K562 (cell line): ENCODE measurements around the gene IRF4. TPM values are rescaled to one million over a fixed set of nuclear protein-coding genes. Genes with fewer than 3 reads are reported as not detected.

Experiments used
- ATAC-seq: fragments of 200-7000 bp; cut with Tn5 transposase; 3 replicates; pipeline ENCODE4 v1.9.1; 2020; ENCODE audit warnings: moderate library complexity
- BruUV-seq: library from RNA; stranded (reverse); fragments of 400-500 nt; replicated peaks from 2 replicates; lab custom pipeline; 2021; lab: Mats Ljungman, UMichigan
- CTCF ChIA-PET: fragments of 300-600 bp; formaldehyde crosslinking; extraction: SDS; loops from one replicate; lab custom pipeline; 2021; ENCODE audit warnings: low intra/inter-chr PET ratio; lab: Yijun Ruan, JAX
- POLR2A ChIA-PET: fragments of 300-600, 350-650 bp; sonication (Branson Sonifier 250); formaldehyde crosslinking; extraction: SDS; loops from one replicate; lab custom pipeline; 2021; ENCODE audit warnings: antibody characterized with exemption, inconsistent platforms; lab: Yijun Ruan, JAX
- DNase-seq, 4 experiments: peaks; one replicate each; pipeline versions ENCODE4 v3.0.0 to v3.0.0-alpha.2; 2011 to 2018; ENCODE audit warnings: low spot score in 3 of 4, mixed read lengths in 3 of 4; ENCODE audit errors: extremely low read depth in 1 of 4
- FAIRE-seq: peaks from 2 replicates; lab custom pipeline; 2011; peaks lifted over from hg19 to GRCh38; lab: Jason Lieb, UNC
- H2AFZ ChIP-seq: 2 replicates; pipeline ENCODE4 v1.6.0; 2011; ENCODE audit warnings: low read depth, low read length, control low read depth, inconsistent platforms
- H3K27ac ChIP-seq: fragments of 200-600 bp; 3 replicates; pipeline ENCODE4 v1.8.0; 2011; ENCODE audit warnings: low read depth, mild to moderate bottlenecking, control low read depth, inconsistent platforms, low read length, moderate library complexity, mixed read lengths; ENCODE audit errors: extremely low read depth
- H3K27me3 ChIP-seq, 2 experiments: fragments of 300-600 bp in 1 of 2; 2 replicates in 1 of 2; 3 replicates in 1 of 2; pipeline versions ENCODE4 v1.6.0 to v1.8.0; 2011; ENCODE audit warnings: inconsistent platforms in 2 of 2, low read length in 2 of 2, mild to moderate bottlenecking in 1 of 2, mixed read lengths in 1 of 2, moderate library complexity in 1 of 2; ENCODE audit not compliant: control insufficient read depth in 2 of 2, insufficient read depth in 2 of 2
- H3K36me3 ChIP-seq: fragments of 300-600 bp; 3 replicates; pipeline ENCODE4 v1.8.0; 2011; ENCODE audit warnings: mild to moderate bottlenecking, low read length, inconsistent platforms; ENCODE audit not compliant: control insufficient read depth, insufficient read depth
- H3K4me1 ChIP-seq, 2 experiments: fragments of 200-600 bp in 1 of 2; replicated peaks in 1 of 2; 2 replicates in 1 of 2; 3 replicates in 1 of 2; pipeline versions ENCODE4 v1.5.1 to v1.8.0; 2011; ENCODE audit warnings: inconsistent platforms in 2 of 2, low read length in 2 of 2, mild to moderate bottlenecking in 1 of 2, mixed read lengths in 1 of 2, moderate library complexity in 1 of 2; ENCODE audit not compliant: control insufficient read depth in 2 of 2, insufficient read depth in 2 of 2
- H3K4me2 ChIP-seq: 2 replicates; pipeline ENCODE4 v1.6.1; 2011; ENCODE audit warnings: low read length, control low read depth, inconsistent platforms, mixed read lengths; ENCODE audit not compliant: insufficient read depth
- H3K4me3 ChIP-seq: fragments of 200-600 bp; sonication (generic), shearing (Covaris generic); 2 replicates; pipeline ENCODE4 v1.5.1; 2016; ENCODE audit warnings: control low read depth, inconsistent platforms
- H3K79me2 ChIP-seq: fragments of 200-600 bp; 3 replicates; pipeline ENCODE4 v1.8.0; 2011; ENCODE audit warnings: low read length, inconsistent platforms; ENCODE audit not compliant: control insufficient read depth, insufficient read depth
- H3K9ac ChIP-seq, 2 experiments: 2 replicates each; pipeline versions ENCODE4 v1.6.0 to v1.6.1; 2011; ENCODE audit warnings: low read depth in 2 of 2, low read length in 2 of 2, control low read depth in 1 of 2, inconsistent platforms in 1 of 2, mild to moderate bottlenecking in 1 of 2, mixed read lengths in 1 of 2; ENCODE audit not compliant: insufficient read depth in 1 of 2
- H3K9me1 ChIP-seq: one replicate; pipeline ENCODE4 v1.6.0; 2011; ENCODE audit warnings: inconsistent platforms, mild to moderate bottlenecking, low read length, moderate library complexity; ENCODE audit not compliant: control insufficient read depth, insufficient read depth
- H3K9me3 ChIP-seq: replicated peaks from 2 replicates; pipeline ENCODE4 v1.5.1; 2011; ENCODE audit warnings: low read depth, low read length, inconsistent platforms; ENCODE audit not compliant: control insufficient read depth, insufficient read depth
- H4K20me1 ChIP-seq: replicated peaks from 2 replicates; pipeline ENCODE4 v1.6.1; 2011; ENCODE audit warnings: low read length, inconsistent platforms, mixed read lengths; ENCODE audit not compliant: control insufficient read depth, insufficient read depth
- CBX1 ChIP-seq: sonication (generic); IDR thresholded peaks from 2 replicates; pipeline ENCODE4 v1.6.1; 2016; ENCODE audit warnings: antibody characterized with exemption, low read depth, mild to moderate bottlenecking
- FOSL1 ChIP-seq: fragments of 200-800 bp; sonication (Bioruptor generic); conservative IDR thresholded peaks from 2 replicates; pipeline ENCODE4 v1.6.1; 2016; ENCODE audit warnings: missing genetic modification characterization, missing compliant biosample characterization
- SIX5 ChIP-seq, 2 experiments: IDR thresholded peaks; 2 replicates each; pipeline ENCODE4 v1.6.1; 2011; ENCODE audit warnings: low read length in 2 of 2, borderline replicate concordance in 1 of 2, low read depth in 1 of 2, mild to moderate bottlenecking in 1 of 2, moderate library complexity in 1 of 2; ENCODE audit not compliant: insufficient read depth in 1 of 2
- UBTF ChIP-seq, 2 experiments: IDR thresholded peaks; 2 replicates each; pipeline ENCODE4 v1.6.1; 2012; ENCODE audit warnings: improper control_type of control experiment in 2 of 2, low read depth in 2 of 2, low read length in 2 of 2, borderline replicate concordance in 1 of 2
- WGBS: fragments of 100-300 bp; shearing (Covaris generic); methylation state at CpG from one replicate; pipeline ENCODE4 v1.1.6; 2016; ENCODE audit warnings: low coverage, mixed read lengths; ENCODE audit not compliant: insufficient coverage; ENCODE audit errors: missing lambda C conversion rate; 5-methylcytosine and 5-hydroxymethylcytosine counted together
- in situ Hi-C: fragments of 300-500 bp; cut with MboI; formaldehyde crosslinking; loops from 4 replicates; pipeline ENCODE4 v1.15.0; 2018; ENCODE audit warnings: inconsistent platforms, mixed read lengths
- intact Hi-C: fragments of 100-400 bp; cut with micrococcal nuclease; formaldehyde crosslinking; loops from 2 replicates; pipeline ENCODE4 v1.14.2; 2022
- polyA plus RNA-seq, 8 experiments: library from polyadenylated mRNA; depleted of rRNA in 4 of 8; stranded (reverse) in 5 of 8; unstranded in 3 of 8; fragments of >200 nt; fragmentation: Nextera tagmentation in 2 of 8; fragmentation: Illumina TruSeq in 1 of 8; extraction: Ambion mirVana in 2 of 8; extraction: Trizol in 1 of 8; gene quantifications; 2 replicates each; pipeline versions ENCODE4 v1.2.1 to v1.2.3, GENCODE V29; 2011 to 2014; ENCODE audit warnings: inconsistent platforms in 1 of 8, missing spikeins in 1 of 8
- total RNA-seq, 7 experiments: library from RNA; depleted of rRNA in 6 of 7; stranded (reverse); fragments of >200 nt in 6 of 7; fragmentation: Illumina TruSeq in 2 of 7; extraction: Trizol in 2 of 7; gene quantifications; 2 replicates each; pipeline versions ENCODE4 v1.2.1 to v1.2.3, GENCODE V29; 2011 to 2021; ENCODE audit warnings: low replicate concordance in 1 of 7

The IRF4 gene
- total and polyA plus RNA-seq, 9 of the 15 experiments (the other 6 are each of a cell fraction or from before 2014, with no cell fraction given) = 0.05 to 0.33 (median 0.09) TPM; not detected in 6

- peaks cover 0 to 10% of the 10 kb centered on the region in 2 experiments; a peak in 2 of 5 replicates for H3K27me3 ChIP-seq
- POLR2A ChIA-PET = no interaction called here
- no peak overlapping the region for H3K9ac ChIP-seq
- TF ChIP-seq FOSL1 (peak; percentile 30; the same call in 1 of the 2 replicates), UBTF (IDR thresholded peaks at IDR 0.05; ENCODE audit: borderline replicate concordance in 1 of 2, low read depth in 2 of 2, low read length in 2 of 2) (no peak), SIX5 (IDR thresholded peaks at IDR 0.05; ENCODE audit: borderline replicate concordance in 1 of 2, insufficient read depth in 1 of 2, low read depth in 1 of 2, low read length in 2 of 2) (no peak), CBX1 (no peak)
- peaks cover 2 to 3% of the 10 kb centered on the region in 2 experiments; a peak in 2 of 5 replicates for H3K4me1 ChIP-seq
- no TSS peak for BruUV-seq
- in situ Hi-C loops = no loop called here
- ATAC-seq (no peak), FAIRE-seq (peak; percentile 40), DNase-seq (no peak)
- intact Hi-C loops = no loop called here
- CTCF ChIA-PET = interaction anchor here (0.6 kb wide), 1 partner anchor 345 kb away, joined by 4 read pairs; no protein-coding TSS in a partner anchor
- H3K9me1 ChIP-seq = no peaks in the 10 kb centered on the region
- no peak overlapping the region for H3K27ac ChIP-seq
- H3K79me2 ChIP-seq = no peaks in the 10 kb centered on the region
- H3K36me3 ChIP-seq = no peaks in the 10 kb centered on the region
- H3K9me3 ChIP-seq = peaks cover 9% of the 10 kb centered on the region
- no peak overlapping the region for H3K4me3 ChIP-seq
- H4K20me1 ChIP-seq = no peaks in the 10 kb centered on the region
- H2AFZ ChIP-seq = no peak overlapping the region
- no peak overlapping the region for H3K4me2 ChIP-seq
- 3% methylated on average over 6 of the region's 6 CpGs for WGBS
Observed at GRCh38 chr6:422433-423054, 31.0 kb downstream of the IRF4 start.
